Measurements from ENCODE around the gene SYNJ2. TPM values are rescaled to one million over a fixed set of nuclear protein-coding genes. Genes with fewer than 3 reads are reported as not detected.

The SYNJ2 gene
- total RNA-seq, 2 donors from 2014 or later, result 22.6 to 29.8 TPM

- ATAC-seq (replicated peaks in 1 of 2), result no peak
- DNase-seq, result no peak
- H3K4me1 Mint-ChIP-seq (ENCODE audit: low read depth), result peaks cover 42% of the 10 kb centered on the region
- H3K36me3 Mint-ChIP-seq (ENCODE audit: insufficient read depth in 2 of 2), result no peaks in the 10 kb centered on the region
- no peaks in the 10 kb centered on the region for H3K27me3 Mint-ChIP-seq (ENCODE audit: low read depth)
- H3K9me3 Mint-ChIP-seq, result no peaks in the 10 kb centered on the region
- no peak overlapping the region for H3K4me3 Mint-ChIP-seq
- no peak overlapping the region for H3K27ac Mint-ChIP-seq
Measured at GRCh38 chr6:157998707-157999167, 17.1 kb downstream of the SYNJ2 start.

GRCh38 chr6:157999168-158000051, 17.7 kb downstream of the SYNJ2 start:
- Mint-ChIP-seq H3K36me3 (ENCODE audit: insufficient read depth in 2 of 2) (no peaks in the 10 kb centered on the region), H3K9me3 (no peaks in the 10 kb centered on the region), H3K27me3 (ENCODE audit: low read depth) (no peaks in the 10 kb centered on the region), H3K27ac (no peak overlapping the region), H3K4me3 (no peak overlapping the region), H3K4me1 (ENCODE audit: low read depth) (peaks cover 43% of the 10 kb centered on the region)
- DNase-seq (no peak), ATAC-seq (replicated peaks in 1 of 2) (no peak)

- DNase-seq (no peak), ATAC-seq (replicated peaks in 1 of 2) (no peak)
- no peak overlapping the region for H3K27ac Mint-ChIP-seq
- peaks cover 52% of the 10 kb centered on the region for H3K4me1 Mint-ChIP-seq (ENCODE audit: low read depth)
- no peaks in the 10 kb centered on the region for H3K36me3 Mint-ChIP-seq (ENCODE audit: insufficient read depth in 2 of 2)
- no peaks in the 10 kb centered on the region for H3K9me3 Mint-ChIP-seq
- H3K27me3 Mint-ChIP-seq (ENCODE audit: low read depth), result no peaks in the 10 kb centered on the region
- no peak overlapping the region for H3K4me3 Mint-ChIP-seq
Measured at GRCh38 chr6:158000530-158001307, 19.1 kb downstream of the SYNJ2 start.

GRCh38 chr6:158002249-158002950, 20.7 kb downstream of the SYNJ2 start:
- ATAC-seq (replicated peaks in 1 of 2), result peak; percentile 16 to 30

GRCh38 chr6:158002951-158003853, 21.5 kb downstream of the SYNJ2 start:
- DNase-seq (peak; percentile 51 to 76), ATAC-seq (replicated peaks in 1 of 2) (peak; percentile 91 to 95)
- H3K27ac Mint-ChIP-seq, result no peak overlapping the region
- peaks cover 65% of the 10 kb centered on the region for H3K4me1 Mint-ChIP-seq (ENCODE audit: low read depth)
- no peaks in the 10 kb centered on the region for H3K9me3 Mint-ChIP-seq
- no peaks in the 10 kb centered on the region for H3K27me3 Mint-ChIP-seq (ENCODE audit: low read depth)
- H3K4me3 Mint-ChIP-seq, result peak overlapping the region; percentile 42 to 55
- H3K36me3 Mint-ChIP-seq (ENCODE audit: insufficient read depth in 2 of 2), result no peaks in the 10 kb centered on the region

More at GRCh38 chr6:158002249-158002950, 20.7 kb downstream of the SYNJ2 start:
- no peak overlapping the region for H3K4me3 Mint-ChIP-seq
- H3K36me3 Mint-ChIP-seq (ENCODE audit: insufficient read depth in 2 of 2), result no peaks in the 10 kb centered on the region
- DNase-seq, result no peak
- no peak overlapping the region for H3K27ac Mint-ChIP-seq
- no peaks in the 10 kb centered on the region for H3K27me3 Mint-ChIP-seq (ENCODE audit: low read depth)
- no peaks in the 10 kb centered on the region for H3K9me3 Mint-ChIP-seq
- H3K4me1 Mint-ChIP-seq (ENCODE audit: low read depth), result peaks cover 57% of the 10 kb centered on the region

- ATAC-seq (replicated peaks in 1 of 2) (no peak), DNase-seq (no peak)
- H3K9me3 Mint-ChIP-seq, result no peaks in the 10 kb centered on the region
- H3K4me1 Mint-ChIP-seq (ENCODE audit: low read depth), result peaks cover 74% of the 10 kb centered on the region
- no peak overlapping the region for H3K4me3 Mint-ChIP-seq
- no peaks in the 10 kb centered on the region for H3K27me3 Mint-ChIP-seq (ENCODE audit: low read depth)
- no peak overlapping the region for H3K27ac Mint-ChIP-seq
- H3K36me3 Mint-ChIP-seq (ENCODE audit: insufficient read depth in 2 of 2), result peaks cover 0 to 2% of the 10 kb centered on the region in 2 donors
Measured at GRCh38 chr6:158003910-158004700, 22.4 kb downstream of the SYNJ2 start.

- H3K27me3 Mint-ChIP-seq (ENCODE audit: low read depth), result no peaks in the 10 kb centered on the region
- no peaks in the 10 kb centered on the region for H3K9me3 Mint-ChIP-seq
- no peak overlapping the region for H3K4me3 Mint-ChIP-seq
- DNase-seq (no peak), ATAC-seq (replicated peaks in 1 of 2) (no peak)
- peaks cover 1 to 2% of the 10 kb centered on the region in 2 donors for H3K36me3 Mint-ChIP-seq (ENCODE audit: insufficient read depth in 2 of 2)
- no peak overlapping the region for H3K27ac Mint-ChIP-seq
- H3K4me1 Mint-ChIP-seq (ENCODE audit: low read depth), result peaks cover 80% of the 10 kb centered on the region
Measured at GRCh38 chr6:158004701-158005095, 23.0 kb downstream of the SYNJ2 start.

- DNase-seq (no peak), ATAC-seq (replicated peaks in 1 of 2) (no peak)
- H3K27ac Mint-ChIP-seq, result no peak overlapping the region
- H3K36me3 Mint-ChIP-seq (ENCODE audit: insufficient read depth in 2 of 2), result peaks cover 1 to 2% of the 10 kb centered on the region in 2 donors
- peaks cover 88% of the 10 kb centered on the region for H3K4me1 Mint-ChIP-seq (ENCODE audit: low read depth)
- no peak overlapping the region for H3K4me3 Mint-ChIP-seq
- H3K27me3 Mint-ChIP-seq (ENCODE audit: low read depth), result no peaks in the 10 kb centered on the region
- H3K9me3 Mint-ChIP-seq, result no peaks in the 10 kb centered on the region
Measured at GRCh38 chr6:158005626-158006180, 24.0 kb downstream of the SYNJ2 start.

- DNase-seq (no peak), ATAC-seq (replicated peaks in 1 of 2) (no peak)
- Mint-ChIP-seq H3K27ac (no peak overlapping the region), H3K4me3 (no peak overlapping the region), H3K9me3 (no peaks in the 10 kb centered on the region), H3K4me1 (ENCODE audit: low read depth) (peaks cover 92% of the 10 kb centered on the region), H3K27me3 (ENCODE audit: low read depth) (no peaks in the 10 kb centered on the region), H3K36me3 (ENCODE audit: insufficient read depth in 2 of 2) (peaks cover 1 to 2% of the 10 kb centered on the region in 2 donors)
Measured at GRCh38 chr6:158006331-158006730, 24.7 kb downstream of the SYNJ2 start.

GRCh38 chr6:158006821-158007570, 25.3 kb downstream of the SYNJ2 start:
- Mint-ChIP-seq H3K27me3 (ENCODE audit: low read depth) (no peaks in the 10 kb centered on the region), H3K4me1 (ENCODE audit: low read depth) (peaks cover 92% of the 10 kb centered on the region), H3K27ac (no peak overlapping the region), H3K9me3 (no peaks in the 10 kb centered on the region), H3K36me3 (ENCODE audit: insufficient read depth in 2 of 2) (peaks cover 1 to 2% of the 10 kb centered on the region in 2 donors), H3K4me3 (no peak overlapping the region)
- no peak for ATAC-seq (replicated peaks in 1 of 2)
- DNase-seq, result no peak

- DNase-seq, result no peak
- H3K9me3 Mint-ChIP-seq, result no peaks in the 10 kb centered on the region
- peak overlapping the region; percentile 71 to 80 for H3K4me3 Mint-ChIP-seq
- no peaks in the 10 kb centered on the region for H3K27me3 Mint-ChIP-seq (ENCODE audit: low read depth)
- H3K36me3 Mint-ChIP-seq (ENCODE audit: insufficient read depth in 2 of 2), result peaks cover 2 to 3% of the 10 kb centered on the region in 2 donors
- H3K4me1 Mint-ChIP-seq (ENCODE audit: low read depth), result peaks cover 94% of the 10 kb centered on the region
- H3K27ac Mint-ChIP-seq, result peak overlapping the region; percentile 4
- ATAC-seq (replicated peaks in 1 of 2), result peak; percentile 25 to 29
Measured at GRCh38 chr6:158008864-158009113, 27.1 kb downstream of the SYNJ2 start.
